ENCODE data around the gene CELF4.

The CELF4 gene

GRCh38 chr18:37249895-37250618 lies 315.5 kb downstream of the CELF4 start:
- no peak for TF ChIP-seq CTCF (IDR thresholded peaks at IDR 0.05; ENCODE audit: poor library complexity, severe bottlenecking)
- Histone ChIP-seq H3K27ac (ENCODE audit: poor library complexity, severe bottlenecking) (no peak overlapping the region), H3K4me3 (ENCODE audit: severe bottlenecking) (no peak overlapping the region), H3K27me3 (ENCODE audit: insufficient read depth, poor library complexity, severe bottlenecking) (no peaks in the 10 kb centered on the region), H3K9me3 (ENCODE audit: severe bottlenecking) (no peaks in the 10 kb centered on the region), H3K36me3 (ENCODE audit: low read depth) (no peaks in the 10 kb centered on the region), H3K4me1 (ENCODE audit: insufficient read depth, poor library complexity, severe bottlenecking) (no peaks in the 10 kb centered on the region)
- ATAC-seq (ENCODE audit: low read depth) (no peak), DNase-seq (ENCODE audit: low spot score) (no peak)

- Histone ChIP-seq H3K4me3 (ENCODE audit: severe bottlenecking) (no peak overlapping the region), H3K4me1 (ENCODE audit: insufficient read depth, poor library complexity, severe bottlenecking) (no peaks in the 10 kb centered on the region), H3K27me3 (ENCODE audit: insufficient read depth, poor library complexity, severe bottlenecking) (no peaks in the 10 kb centered on the region), H3K9me3 (ENCODE audit: severe bottlenecking) (no peaks in the 10 kb centered on the region), H3K36me3 (ENCODE audit: low read depth) (no peaks in the 10 kb centered on the region), H3K27ac (ENCODE audit: poor library complexity, severe bottlenecking) (no peak overlapping the region)
- no peak for ATAC-seq (ENCODE audit: low read depth)
- no peak for TF ChIP-seq CTCF (IDR thresholded peaks at IDR 0.05; ENCODE audit: poor library complexity, severe bottlenecking)
- no peak for DNase-seq (ENCODE audit: low spot score)
Observed at GRCh38 chr18:37249171-37249886, 316.3 kb downstream of the CELF4 start.

- no peak overlapping the region for H3K4me3 ChIP-seq (ENCODE audit: severe bottlenecking)
- ATAC-seq (ENCODE audit: low read depth) (no peak), DNase-seq (ENCODE audit: low spot score) (no peak)
- no peaks in the 10 kb centered on the region for H3K36me3 ChIP-seq (ENCODE audit: low read depth)
- H3K27ac ChIP-seq (ENCODE audit: poor library complexity, severe bottlenecking), result no peak overlapping the region
- H3K4me1 ChIP-seq (ENCODE audit: insufficient read depth, poor library complexity, severe bottlenecking), result no peaks in the 10 kb centered on the region
- H3K9me3 ChIP-seq (ENCODE audit: severe bottlenecking), result no peaks in the 10 kb centered on the region
- no peak for TF ChIP-seq CTCF (IDR thresholded peaks at IDR 0.05; ENCODE audit: poor library complexity, severe bottlenecking)
- no peaks in the 10 kb centered on the region for H3K27me3 ChIP-seq (ENCODE audit: insufficient read depth, poor library complexity, severe bottlenecking)
Observed at GRCh38 chr18:37248281-37248680, 317.3 kb downstream of the CELF4 start.

- Histone ChIP-seq H3K4me1 (ENCODE audit: insufficient read depth, poor library complexity, severe bottlenecking) (no peaks in the 10 kb centered on the region), H3K27me3 (ENCODE audit: insufficient read depth, poor library complexity, severe bottlenecking) (no peaks in the 10 kb centered on the region), H3K36me3 (ENCODE audit: low read depth) (no peaks in the 10 kb centered on the region)
Observed at GRCh38 chr18:37247497-37248161, 318.0 kb downstream of the CELF4 start.

More at GRCh38 chr18:37247497-37248161, 318.0 kb downstream of the CELF4 start:
- TF ChIP-seq CTCF (IDR thresholded peaks at IDR 0.05; ENCODE audit: poor library complexity, severe bottlenecking), result no peak
- ATAC-seq (ENCODE audit: low read depth) (no peak), DNase-seq (ENCODE audit: low spot score) (no peak)
- no peaks in the 10 kb centered on the region for H3K9me3 ChIP-seq (ENCODE audit: severe bottlenecking)
- H3K4me3 ChIP-seq (ENCODE audit: severe bottlenecking), result no peak overlapping the region
- no peak overlapping the region for H3K27ac ChIP-seq (ENCODE audit: poor library complexity, severe bottlenecking)

Data from RWPE2 (cell line).